AG10803 (cell line): ENCODE measurements around the gene AWAT1.

Experiments used
- DNase-seq: peaks from one replicate; pipeline ENCODE4 v3.0.0; 2010; ENCODE audit warnings: low read depth
- H3K4me3 ChIP-seq: 2 replicates; pipeline ENCODE4 v1.5.1; 2011; ENCODE audit warnings: mild to moderate bottlenecking, low read length, control low read depth
- TF ChIP-seq, protein P1 (sequence below): conservative IDR thresholded peaks from 2 replicates; pipeline ENCODE4 v1.5.1; 2011; ENCODE audit warnings: mild to moderate bottlenecking, low read length, control low read depth, inconsistent platforms

AWAT1 gene

GRCh38 chrX:70252491-70252890 is 18.0 kb downstream of the AWAT1 start:
- no peak for DNase-seq

DNA sequence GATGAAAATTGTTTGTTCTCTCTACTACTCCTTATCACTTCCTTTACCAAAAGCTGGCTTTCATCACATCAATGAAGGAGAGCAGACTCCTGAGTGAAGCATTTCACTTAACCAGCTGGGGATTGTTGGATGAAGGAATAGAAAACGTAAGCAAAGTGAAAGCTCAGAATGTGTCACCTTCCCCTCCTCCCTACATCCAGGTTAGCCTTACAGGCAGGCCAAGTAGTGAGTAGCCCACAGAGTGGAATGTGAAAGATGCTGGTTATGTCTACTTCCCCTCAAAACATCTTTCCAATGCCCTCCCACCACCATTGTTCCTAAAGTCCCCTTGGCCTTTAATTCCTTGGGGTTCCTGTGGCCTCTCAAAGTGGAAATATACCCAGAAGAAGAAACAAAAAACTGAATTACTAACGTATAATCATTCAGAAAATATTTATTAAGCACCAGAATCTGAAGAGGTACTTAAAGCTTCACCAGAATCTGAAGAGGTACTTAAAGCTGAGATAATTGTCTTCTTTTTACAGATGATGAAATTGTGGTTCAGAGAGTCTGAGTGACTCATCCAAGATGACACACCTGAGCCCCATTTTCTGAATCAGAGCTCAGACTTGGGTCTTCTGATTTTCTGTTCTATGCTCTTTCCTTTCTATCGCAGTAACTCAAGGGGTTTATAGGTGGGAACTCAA is 19.1 kb downstream of the AWAT1 start:
- TF ChIP-seq, protein P1, sequence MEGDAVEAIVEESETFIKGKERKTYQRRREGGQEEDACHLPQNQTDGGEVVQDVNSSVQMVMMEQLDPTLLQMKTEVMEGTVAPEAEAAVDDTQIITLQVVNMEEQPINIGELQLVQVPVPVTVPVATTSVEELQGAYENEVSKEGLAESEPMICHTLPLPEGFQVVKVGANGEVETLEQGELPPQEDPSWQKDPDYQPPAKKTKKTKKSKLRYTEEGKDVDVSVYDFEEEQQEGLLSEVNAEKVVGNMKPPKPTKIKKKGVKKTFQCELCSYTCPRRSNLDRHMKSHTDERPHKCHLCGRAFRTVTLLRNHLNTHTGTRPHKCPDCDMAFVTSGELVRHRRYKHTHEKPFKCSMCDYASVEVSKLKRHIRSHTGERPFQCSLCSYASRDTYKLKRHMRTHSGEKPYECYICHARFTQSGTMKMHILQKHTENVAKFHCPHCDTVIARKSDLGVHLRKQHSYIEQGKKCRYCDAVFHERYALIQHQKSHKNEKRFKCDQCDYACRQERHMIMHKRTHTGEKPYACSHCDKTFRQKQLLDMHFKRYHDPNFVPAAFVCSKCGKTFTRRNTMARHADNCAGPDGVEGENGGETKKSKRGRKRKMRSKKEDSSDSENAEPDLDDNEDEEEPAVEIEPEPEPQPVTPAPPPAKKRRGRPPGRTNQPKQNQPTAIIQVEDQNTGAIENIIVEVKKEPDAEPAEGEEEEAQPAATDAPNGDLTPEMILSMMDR = no peak
- H3K4me3 ChIP-seq = no peak overlapping the region
- no peak for DNase-seq

More at GRCh38 chrX:70252491-70252890, 18.0 kb downstream of the AWAT1 start:
- H3K4me3 ChIP-seq = no peak overlapping the region
- TF ChIP-seq, protein P1 = no peak

GRCh38 chrX:70254063-70254400 is 19.6 kb downstream of the AWAT1 start:
- no peak for DNase-seq
- no peak overlapping the region for H3K4me3 ChIP-seq
- TF ChIP-seq, protein P1 = no peak

GRCh38 chrX:70254909-70255308 is 20.5 kb downstream of the AWAT1 start:
- TF ChIP-seq, protein P1 = no peak
- no peak for DNase-seq
- no peak overlapping the region for H3K4me3 ChIP-seq

- H3K4me3 ChIP-seq = no peak overlapping the region
- TF ChIP-seq, protein P1 = no peak
These were observed 21.0 kb downstream of the AWAT1 start for GRCh38 chrX:70255452-70255851.

DNA sequence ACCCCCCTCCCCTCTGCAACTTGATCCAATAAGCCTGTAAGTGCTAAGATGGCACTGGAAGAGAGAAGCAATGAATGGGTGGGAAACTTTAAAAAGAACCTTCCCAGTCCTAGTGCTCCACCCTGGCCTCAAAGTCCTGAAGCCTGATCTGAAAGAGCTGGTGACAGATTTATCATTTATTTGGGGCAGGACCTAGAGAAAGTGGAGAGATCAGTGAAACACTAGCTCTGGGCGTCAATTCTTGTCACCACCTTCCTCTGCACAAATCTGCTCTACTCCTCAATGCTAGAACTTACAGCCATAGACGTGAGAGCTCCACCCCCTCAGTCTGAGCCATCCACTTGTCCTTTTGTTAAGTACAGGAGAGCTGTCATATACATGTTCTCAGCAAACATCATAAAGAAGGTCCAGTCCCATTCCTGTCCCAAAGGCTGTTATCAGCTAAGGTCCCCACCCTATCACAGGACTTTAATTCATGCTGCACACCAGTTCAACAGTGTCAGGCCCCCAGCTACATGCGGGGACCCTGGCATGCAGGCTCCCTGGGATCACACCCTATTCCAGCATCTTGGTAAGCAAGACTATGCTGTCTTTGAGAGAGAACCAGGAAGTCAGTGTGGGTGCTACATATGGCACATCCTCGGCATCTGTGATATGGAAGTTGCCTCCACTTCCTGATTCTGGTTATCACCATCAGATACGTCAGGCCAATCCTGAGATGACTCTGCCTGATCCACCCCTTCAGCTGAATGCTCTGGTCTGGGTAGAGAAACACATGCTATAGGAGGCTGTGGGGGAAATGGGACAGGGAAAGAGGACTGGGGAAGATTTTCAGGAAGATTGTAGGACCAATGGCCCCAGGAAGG is 23.2 kb downstream of the AWAT1 start:
- TF ChIP-seq, protein P1 = no peak
- DNase-seq = no peak
- H3K4me3 ChIP-seq = no peak overlapping the region

More at GRCh38 chrX:70255452-70255851, 21.0 kb downstream of the AWAT1 start:
- DNase-seq = no peak

- no peak within 1 kb of the TSS for H3K4me3 ChIP-seq
- TF ChIP-seq, protein P1 = no peak
- no peak for DNase-seq
These were observed 25.6 kb downstream of the AWAT1 start, which contains the start of gene P2RY4 for GRCh38 chrX:70260104-70260503. Gene P2RY4 (minus strand): TSS chrX:70260204. CDS start chrX:70259624, 580 bp downstream.
